Neural crest cell (in vitro differentiated cells): ENCODE measurements around the gene LDB3. TPM values are rescaled to one million over a fixed set of nuclear protein-coding genes. Genes with fewer than 3 reads are reported as not detected.

ENCODE experiments used
- DNase-seq: peaks from one replicate; pipeline ENCODE4 v3.0.0; 2021; ENCODE audit warnings: low read depth, mixed read lengths, low spot score
- H3K27ac Mint-ChIP-seq: one replicate; pipeline ENCODE4 v1.8.0; 2021; ENCODE audit warnings: mild to moderate bottlenecking, mixed read lengths; ENCODE audit not compliant: unreplicated experiment
- H3K27me3 Mint-ChIP-seq: 2 replicates; pipeline ENCODE4 v1.8.0; 2021; ENCODE audit warnings: low read depth, mild to moderate bottlenecking, mixed read lengths
- H3K36me3 Mint-ChIP-seq: 2 replicates; pipeline ENCODE4 v1.8.0; 2021; ENCODE audit warnings: low read depth, mild to moderate bottlenecking, mixed read lengths
- H3K4me1 Mint-ChIP-seq: 2 replicates; pipeline ENCODE4 v1.8.0; 2021; ENCODE audit warnings: mixed read lengths
- H3K4me3 Mint-ChIP-seq: one replicate; pipeline ENCODE4 v1.8.0; 2021; ENCODE audit warnings: mild to moderate bottlenecking, mixed read lengths
- H3K9me3 Mint-ChIP-seq: 2 replicates; pipeline ENCODE4 v1.8.0; 2021; ENCODE audit warnings: mixed read lengths
- CTCF ChIP-seq: fragments of 200-600 bp; sonication (generic); conservative IDR thresholded peaks from 2 replicates; pipeline ENCODE4 v1.5.0; 2021; ENCODE audit warnings: antibody characterized with exemption, mild to moderate bottlenecking
- total RNA-seq: library from RNA; stranded (reverse); gene quantifications from 2 replicates; pipeline ENCODE4 v1.2.1, GENCODE V29; 2021

Gene LDB3
- total RNA-seq, 1 donor from 2014 or later: 0.56 TPM

GRCh38 chr10:86663046-86663345, 5.3 kb upstream of the LDB3 start:
- DNase-seq: no peak
- no peak for TF ChIP-seq CTCF
- Mint-ChIP-seq H3K4me3 (no peak overlapping the region), H3K9me3 (no peaks in the 10 kb centered on the region), H3K36me3 (no peaks in the 10 kb centered on the region), H3K4me1 (peaks cover 32% of the 10 kb centered on the region), H3K27me3 (no peaks in the 10 kb centered on the region), H3K27ac (no peak overlapping the region)

GRCh38 chr10:86663576-86664339, 4.6 kb upstream of the LDB3 start:
- TF ChIP-seq CTCF: no peak
- peak overlapping the region; percentile 8 for H3K4me3 Mint-ChIP-seq
- H3K4me1 Mint-ChIP-seq: peaks cover 39% of the 10 kb centered on the region
- H3K27me3 Mint-ChIP-seq: no peaks in the 10 kb centered on the region
- H3K36me3 Mint-ChIP-seq: no peaks in the 10 kb centered on the region
- no peaks in the 10 kb centered on the region for H3K9me3 Mint-ChIP-seq
- no peak for DNase-seq
- H3K27ac Mint-ChIP-seq: no peak overlapping the region

GRCh38 chr10:86664341-86665217, 3.7 kb upstream of the LDB3 start:
- Mint-ChIP-seq H3K4me3 (peak overlapping the region; percentile 8), H3K4me1 (peaks cover 42% of the 10 kb centered on the region), H3K36me3 (no peaks in the 10 kb centered on the region), H3K9me3 (no peaks in the 10 kb centered on the region), H3K27ac (peak overlapping the region; percentile 84), H3K27me3 (no peaks in the 10 kb centered on the region)
- no peak for TF ChIP-seq CTCF
- no peak for DNase-seq

- DNase-seq: no peak
- Mint-ChIP-seq H3K27ac (peak overlapping the region; percentile 84), H3K27me3 (no peaks in the 10 kb centered on the region), H3K36me3 (no peaks in the 10 kb centered on the region), H3K4me1 (peaks cover 42% of the 10 kb centered on the region), H3K9me3 (no peaks in the 10 kb centered on the region), H3K4me3 (no peak overlapping the region)
- TF ChIP-seq CTCF: no peak
Observed at GRCh38 chr10:86665218-86665607, 3.1 kb upstream of the LDB3 start.

- Mint-ChIP-seq H3K4me3 (peak overlapping the region; percentile 31), H3K9me3 (no peaks in the 10 kb centered on the region), H3K4me1 (peaks cover 42% of the 10 kb centered on the region), H3K27me3 (no peaks in the 10 kb centered on the region), H3K27ac (peak overlapping the region; percentile 93), H3K36me3 (no peaks in the 10 kb centered on the region)
- DNase-seq: peak; percentile 27
- TF ChIP-seq CTCF: no peak
Observed at GRCh38 chr10:86665868-86666267, 2.4 kb upstream of the LDB3 start.
